NB4 (cell line): Measurements from ENCODE around the gene REXO1.

Experiments
- DNase-seq: peaks from one replicate; pipeline ENCODE4 v3.0.0; 2010; ENCODE audit warnings: low read depth
- H3K4me3 ChIP-seq: one replicate; pipeline ENCODE4 v1.5.1; 2011; ENCODE audit warnings: mild to moderate bottlenecking, low read depth, low read length, moderate library complexity
- MYC ChIP-seq: IDR thresholded peaks from 2 replicates; pipeline ENCODE4 v1.6.1; 2011; ENCODE audit warnings: low read depth, low read length
- POLR2A ChIP-seq: IDR thresholded peaks from 2 replicates; pipeline ENCODE4 v1.6.1; 2011; ENCODE audit warnings: mild to moderate bottlenecking; ENCODE audit not compliant: insufficient read length; ENCODE audit errors: extremely low read depth
- TF ChIP-seq, protein P1 (sequence below): IDR thresholded peaks from one replicate; pipeline ENCODE4 v1.5.1; 2012; ENCODE audit warnings: low read depth, low read length
- TF ChIP-seq, protein P2 (sequence below): IDR thresholded peaks from 2 replicates; pipeline ENCODE4 v1.6.1; 2011; ENCODE audit warnings: low read depth, low read length

The REXO1 gene, protein sequence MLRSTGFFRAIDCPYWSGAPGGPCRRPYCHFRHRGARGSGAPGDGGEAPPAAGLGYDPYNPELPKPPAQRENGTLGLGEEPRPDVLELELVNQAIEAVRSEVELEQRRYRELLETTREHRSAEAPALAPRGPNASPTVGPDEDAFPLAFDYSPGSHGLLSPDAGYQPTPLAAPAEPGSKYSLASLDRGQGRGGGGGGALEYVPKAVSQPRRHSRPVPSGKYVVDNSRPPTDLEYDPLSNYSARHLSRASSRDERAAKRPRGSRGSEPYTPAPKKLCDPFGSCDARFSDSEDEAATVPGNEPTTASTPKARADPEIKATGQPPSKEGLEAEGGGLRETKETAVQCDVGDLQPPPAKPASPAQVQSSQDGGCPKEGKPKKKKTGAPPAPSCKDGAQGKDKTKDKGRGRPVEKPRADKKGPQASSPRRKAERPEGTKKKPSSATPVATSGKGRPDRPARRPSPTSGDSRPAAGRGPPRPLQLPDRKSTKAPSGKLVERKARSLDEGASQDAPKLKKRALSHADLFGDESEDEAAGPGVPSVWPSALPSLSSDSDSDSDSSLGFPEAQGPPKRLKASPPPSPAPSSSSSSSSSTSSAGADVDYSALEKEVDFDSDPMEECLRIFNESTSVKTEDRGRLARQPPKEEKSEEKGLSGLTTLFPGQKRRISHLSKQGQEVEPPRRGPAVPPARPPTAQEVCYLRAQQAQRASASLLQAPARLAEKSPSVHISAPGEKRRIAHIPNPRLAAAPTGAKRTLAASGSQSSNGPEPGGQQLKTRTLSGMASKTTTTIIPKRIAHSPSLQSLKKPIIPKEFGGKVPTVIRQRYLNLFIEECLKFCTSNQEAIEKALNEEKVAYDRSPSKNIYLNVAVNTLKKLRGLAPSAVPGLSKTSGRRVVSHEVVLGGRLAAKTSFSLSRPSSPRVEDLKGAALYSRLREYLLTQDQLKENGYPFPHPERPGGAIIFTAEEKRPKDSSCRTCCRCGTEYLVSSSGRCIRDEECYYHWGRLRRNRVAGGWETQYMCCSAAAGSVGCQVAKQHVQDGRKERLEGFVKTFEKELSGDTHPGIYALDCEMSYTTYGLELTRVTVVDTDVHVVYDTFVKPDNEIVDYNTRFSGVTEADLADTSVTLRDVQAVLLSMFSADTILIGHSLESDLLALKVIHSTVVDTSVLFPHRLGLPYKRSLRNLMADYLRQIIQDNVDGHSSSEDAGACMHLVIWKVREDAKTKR

DNA sequence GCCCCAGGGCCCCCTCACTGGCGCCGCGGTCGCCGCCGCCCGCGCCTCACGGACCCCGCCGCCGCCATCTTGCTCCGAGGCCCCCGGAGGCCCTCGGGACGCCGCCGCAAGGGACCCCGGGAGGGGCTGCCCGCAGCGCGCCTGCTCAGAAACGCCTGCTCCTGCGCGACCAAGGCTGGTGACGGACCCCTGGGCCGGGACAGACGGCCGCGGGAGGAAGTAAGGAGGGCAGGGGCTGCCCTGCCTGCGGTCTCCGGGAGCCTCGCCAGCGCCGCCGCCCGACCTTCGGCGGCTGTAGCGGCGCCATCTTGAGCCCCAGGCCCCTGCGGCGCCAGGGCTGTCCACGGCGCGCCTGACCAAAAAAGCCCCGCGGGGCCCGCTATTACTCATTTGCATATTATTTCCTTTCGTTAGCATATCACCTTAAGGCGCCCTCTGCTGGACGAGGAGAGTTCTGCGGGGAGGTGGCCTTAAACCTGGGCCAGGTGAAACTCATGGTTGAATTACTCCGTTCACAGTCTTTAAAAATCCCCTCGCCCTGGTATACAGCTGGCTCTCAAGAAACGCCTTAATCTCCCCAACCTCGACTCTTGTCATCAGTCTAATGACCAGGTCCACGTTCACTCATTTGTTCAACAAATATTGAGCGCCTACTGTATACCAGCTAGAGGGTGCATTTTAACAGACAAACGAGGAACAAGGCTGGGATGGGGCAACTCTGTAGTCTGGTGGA lies at the start of gene REXO1:
Gene REXO1 (minus strand): TSS at position 85 of the 733 bp plus-strand sequence. CDS start 125 bp downstream, outside the sequence.
- DNase-seq, result peak; percentile 90
- peak within 1 kb of the TSS; percentile 89 for H3K4me3 ChIP-seq
- no peak; the same call in 1 of the 2 replicates for TF ChIP-seq MYC
- TF ChIP-seq, protein P1, sequence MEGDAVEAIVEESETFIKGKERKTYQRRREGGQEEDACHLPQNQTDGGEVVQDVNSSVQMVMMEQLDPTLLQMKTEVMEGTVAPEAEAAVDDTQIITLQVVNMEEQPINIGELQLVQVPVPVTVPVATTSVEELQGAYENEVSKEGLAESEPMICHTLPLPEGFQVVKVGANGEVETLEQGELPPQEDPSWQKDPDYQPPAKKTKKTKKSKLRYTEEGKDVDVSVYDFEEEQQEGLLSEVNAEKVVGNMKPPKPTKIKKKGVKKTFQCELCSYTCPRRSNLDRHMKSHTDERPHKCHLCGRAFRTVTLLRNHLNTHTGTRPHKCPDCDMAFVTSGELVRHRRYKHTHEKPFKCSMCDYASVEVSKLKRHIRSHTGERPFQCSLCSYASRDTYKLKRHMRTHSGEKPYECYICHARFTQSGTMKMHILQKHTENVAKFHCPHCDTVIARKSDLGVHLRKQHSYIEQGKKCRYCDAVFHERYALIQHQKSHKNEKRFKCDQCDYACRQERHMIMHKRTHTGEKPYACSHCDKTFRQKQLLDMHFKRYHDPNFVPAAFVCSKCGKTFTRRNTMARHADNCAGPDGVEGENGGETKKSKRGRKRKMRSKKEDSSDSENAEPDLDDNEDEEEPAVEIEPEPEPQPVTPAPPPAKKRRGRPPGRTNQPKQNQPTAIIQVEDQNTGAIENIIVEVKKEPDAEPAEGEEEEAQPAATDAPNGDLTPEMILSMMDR, result peak; percentile 68
- TF ChIP-seq POLR2A, result peak; percentile 38
- TF ChIP-seq, protein P2, sequence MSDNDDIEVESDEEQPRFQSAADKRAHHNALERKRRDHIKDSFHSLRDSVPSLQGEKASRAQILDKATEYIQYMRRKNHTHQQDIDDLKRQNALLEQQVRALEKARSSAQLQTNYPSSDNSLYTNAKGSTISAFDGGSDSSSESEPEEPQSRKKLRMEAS, result no peak; the same call in 1 of the 2 replicates

DNA sequence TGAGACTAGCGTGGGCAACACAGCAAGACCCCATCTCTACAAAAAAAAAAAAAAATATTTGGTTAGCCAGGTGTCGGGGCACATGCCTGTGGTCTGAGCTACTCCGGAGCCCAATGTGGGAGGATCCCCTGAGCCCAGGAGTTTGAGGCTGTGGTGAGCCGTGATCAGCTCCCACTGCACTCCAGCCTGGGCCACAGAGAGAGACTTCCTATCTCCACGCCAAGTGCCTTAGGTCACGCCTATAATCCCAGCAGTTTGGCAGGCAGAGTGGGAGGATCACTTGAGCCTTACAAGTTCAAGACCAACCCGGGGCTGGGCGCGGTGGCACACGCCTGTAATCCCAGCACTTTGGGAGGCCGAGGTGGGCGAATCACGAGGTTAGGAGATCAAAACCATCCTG lies 48.2 kb upstream of the REXO1 start:
- no peak overlapping the region for H3K4me3 ChIP-seq
- peak; percentile 52 for DNase-seq
- TF ChIP-seq MYC (no peak), POLR2A (no peak)
- TF ChIP-seq, protein P1, result no peak
- TF ChIP-seq, protein P2, result no peak

DNA sequence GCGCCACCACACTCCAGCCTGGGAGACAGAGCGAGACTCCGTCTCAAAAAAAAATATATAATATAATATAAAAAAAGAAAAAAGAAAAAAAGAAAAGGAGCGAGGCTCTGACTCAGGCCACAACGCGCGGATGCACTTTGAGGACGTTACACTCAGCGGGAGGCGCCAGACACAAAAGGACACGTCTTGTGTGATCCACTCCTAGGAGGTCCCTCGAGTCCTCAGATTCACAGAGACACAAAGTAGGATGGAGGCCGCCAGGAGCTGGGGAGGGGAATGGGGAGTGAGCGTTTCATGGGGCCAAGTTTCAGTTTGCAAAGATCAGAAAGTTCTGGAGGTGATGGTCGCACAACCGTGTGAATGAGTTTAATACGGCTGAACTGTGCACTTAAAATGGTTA lies 45.5 kb upstream of the REXO1 start:
- TF ChIP-seq, protein P1, result no peak
- TF ChIP-seq MYC (no peak), POLR2A (no peak)
- TF ChIP-seq, protein P2, result no peak
- DNase-seq, result no peak
- no peak overlapping the region for H3K4me3 ChIP-seq

DNA sequence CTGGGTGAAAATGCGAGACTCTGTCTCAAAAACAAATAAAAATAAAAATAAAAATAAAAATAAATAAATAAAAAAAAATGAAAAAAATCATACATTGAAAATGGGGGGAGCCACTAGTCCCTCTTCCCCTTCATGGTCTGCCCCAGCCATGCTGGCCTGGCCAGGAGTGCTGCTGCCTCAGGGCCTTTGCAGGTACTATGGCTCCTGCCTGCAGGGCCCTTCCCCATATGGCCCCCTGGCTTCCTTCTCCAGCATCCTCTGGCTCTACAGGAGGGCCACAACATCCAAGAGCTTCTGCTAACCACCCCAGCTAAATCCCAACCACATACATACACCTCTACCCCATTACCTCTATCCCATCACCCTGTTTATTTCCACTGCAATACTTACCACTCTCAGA lies 41.6 kb upstream of the REXO1 start:
- TF ChIP-seq POLR2A, result no peak
- TF ChIP-seq, protein P2, result no peak
- TF ChIP-seq MYC, result no peak
- TF ChIP-seq, protein P1, result no peak
- no peak overlapping the region for H3K4me3 ChIP-seq
- DNase-seq, result no peak
